ENCODE results near the gene ELMOD2. TPM values are rescaled to one million over a fixed set of nuclear protein-coding genes. Genes with fewer than 3 reads are reported as not detected.

The ELMOD2 gene
- total and polyA plus RNA-seq, 4 donors, result 7.5 to 47.5 (median 15.5) TPM

GRCh38 chr4:140497405-140497746 lies 26.6 kb upstream of the ELMOD2 start:
- 71 to 80% methylated on average over 11 of the region's 11 CpGs for WGBS, 2 donors
- Histone ChIP-seq H3K27ac (ENCODE audit: low read depth in 1 of 2, low read length in 1 of 2) (no peak overlapping the region), H3K27me3 (ENCODE audit: control insufficient read depth in 3 of 3, insufficient read depth in 3 of 3, low read length in 2 of 3) (peaks cover 0 to 60% (median 49%) of the 10 kb centered on the region in 3 donors), H3K36me3 (ENCODE audit: control insufficient read depth in 4 of 4, insufficient read depth in 4 of 4, low read length in 4 of 4) (no peaks in the 10 kb centered on the region), H3K9ac (ENCODE audit: insufficient read depth in 1 of 2, low read length in 2 of 2) (no peak overlapping the region), H3K4me3 (no peak overlapping the region), H3K9me3 (ENCODE audit: control insufficient read depth in 4 of 4, insufficient read depth in 3 of 4, low read length in 3 of 4) (peaks cover 0 to 6% (median 0%) of the 10 kb centered on the region in 4 donors), H3K4me1 (ENCODE audit: control insufficient read depth in 5 of 5, insufficient read depth in 5 of 5, low read length in 5 of 5) (peaks cover 0 to 8% (median 2%) of the 10 kb centered on the region in 5 donors)
- no peak for ATAC-seq (ENCODE audit: insufficient read depth, low FRiP score)
- DNase-seq, result no peak
- no peak for TF ChIP-seq CTCF (IDR thresholded peaks at IDR 0.05; ENCODE audit: control extremely low read depth, extremely low read depth)

- H3K27ac ChIP-seq (ENCODE audit: low read depth in 1 of 2, low read length in 1 of 2), result no peak within 1 kb of the TSS
- H3K4me3 ChIP-seq, result no peak within 1 kb of the TSS
- peaks cover 0 to 64% (median 49%) of the 10 kb centered on the region in 3 donors for H3K27me3 ChIP-seq (ENCODE audit: control insufficient read depth in 3 of 3, insufficient read depth in 3 of 3, low read length in 2 of 3)
- ATAC-seq (ENCODE audit: insufficient read depth, low FRiP score), result peak; percentile 19
- peak; percentile 11 to 50 (median 25) for DNase-seq
- H3K9ac ChIP-seq (ENCODE audit: insufficient read depth in 1 of 2, low read length in 2 of 2), result no peak within 1 kb of the TSS
- 5 to 8% methylated on average over 57 to 68 of the region's 68 CpGs for WGBS, 2 donors
- no peak for TF ChIP-seq CTCF (IDR thresholded peaks at IDR 0.05; ENCODE audit: control extremely low read depth, extremely low read depth)
- peaks cover 0 to 6% (median 0%) of the 10 kb centered on the region in 4 donors for H3K9me3 ChIP-seq (ENCODE audit: control insufficient read depth in 4 of 4, insufficient read depth in 3 of 4, low read length in 3 of 4)
- H3K36me3 ChIP-seq (ENCODE audit: control insufficient read depth in 4 of 4, insufficient read depth in 4 of 4, low read length in 4 of 4), result no peaks in the 10 kb centered on the region
- peaks cover 0 to 8% (median 2%) of the 10 kb centered on the region in 5 donors for H3K4me1 ChIP-seq (ENCODE audit: control insufficient read depth in 5 of 5, insufficient read depth in 5 of 5, low read length in 5 of 5)
Measured at GRCh38 chr4:140497747-140498636, 26.0 kb upstream of the ELMOD2 start, which contains the start of gene MGAT4D. Gene MGAT4D, minus strand, starts transcription at chr4:140498293. Its CDS starts 71 bp downstream, at chr4:140498222.

- H3K36me3 ChIP-seq (ENCODE audit: control insufficient read depth in 4 of 4, insufficient read depth in 4 of 4, low read length in 4 of 4), result no peaks in the 10 kb centered on the region
- DNase-seq, result no peak
- no peak overlapping the region for H3K27ac ChIP-seq (ENCODE audit: low read depth in 1 of 2, low read length in 1 of 2)
- H3K27me3 ChIP-seq (ENCODE audit: control insufficient read depth in 3 of 3, insufficient read depth in 3 of 3, low read length in 2 of 3), result peaks cover 0 to 65% (median 49%) of the 10 kb centered on the region in 3 donors
- ATAC-seq (ENCODE audit: insufficient read depth, low FRiP score), result no peak
- no peak for TF ChIP-seq CTCF (IDR thresholded peaks at IDR 0.05; ENCODE audit: control extremely low read depth, extremely low read depth)
- peaks cover 0 to 8% (median 2%) of the 10 kb centered on the region in 5 donors for H3K4me1 ChIP-seq (ENCODE audit: control insufficient read depth in 5 of 5, insufficient read depth in 5 of 5, low read length in 5 of 5)
- 86 to 94% methylated on average over 4 of the region's 4 CpGs for WGBS, 2 donors
- peaks cover 0 to 6% (median 0%) of the 10 kb centered on the region in 4 donors for H3K9me3 ChIP-seq (ENCODE audit: control insufficient read depth in 4 of 4, insufficient read depth in 3 of 4, low read length in 3 of 4)
- no peak overlapping the region for H3K9ac ChIP-seq (ENCODE audit: insufficient read depth in 1 of 2, low read length in 2 of 2)
- H3K4me3 ChIP-seq, result no peak overlapping the region
Measured at GRCh38 chr4:140499391-140499790, 24.6 kb upstream of the ELMOD2 start.
